ENCODE data around the gene SCFD1. TPM values are rescaled to one million over a fixed set of nuclear protein-coding genes. Genes with fewer than 3 reads are reported as not detected.

The SCFD1 gene
- total RNA-seq, 4 donors from 2014 or later, result 50.4 to 82.1 (median 52.6) TPM

DNA sequence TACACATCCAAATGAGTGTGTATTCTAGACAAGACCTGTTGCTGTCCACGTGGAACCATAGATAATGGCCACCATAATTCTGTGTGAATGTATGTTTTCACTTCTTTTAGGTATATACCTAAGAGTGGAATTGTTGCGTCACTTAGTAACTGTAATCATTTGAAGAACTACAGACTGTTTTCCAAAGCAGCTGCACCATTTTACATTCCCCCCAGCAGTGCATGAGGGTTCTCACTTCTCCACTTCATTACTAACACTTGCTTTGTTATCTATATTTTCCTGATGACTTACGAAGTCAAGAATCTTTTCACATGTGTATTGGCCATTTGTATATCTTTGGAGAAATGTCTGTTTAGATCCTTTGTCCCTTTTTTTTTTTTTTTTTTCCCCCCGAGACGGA is 106.4 kb downstream of the SCFD1 start:
- Histone ChIP-seq H3K9me3 (peaks cover 0 to 5% (median 0%) of the 10 kb centered on the region in 3 donors), H3K4me3 (no peak overlapping the region), H3K36me3 (peaks cover 0 to 74% (median 0%) of the 10 kb centered on the region in 3 donors), H3K4me1 (no peaks in the 10 kb centered on the region), H3K27ac (no peak overlapping the region), H3K27me3 (no peaks in the 10 kb centered on the region)
- TF ChIP-seq POLR2A (IDR thresholded peaks at IDR 0.05), result no peak
- TF ChIP-seq, protein P1, sequence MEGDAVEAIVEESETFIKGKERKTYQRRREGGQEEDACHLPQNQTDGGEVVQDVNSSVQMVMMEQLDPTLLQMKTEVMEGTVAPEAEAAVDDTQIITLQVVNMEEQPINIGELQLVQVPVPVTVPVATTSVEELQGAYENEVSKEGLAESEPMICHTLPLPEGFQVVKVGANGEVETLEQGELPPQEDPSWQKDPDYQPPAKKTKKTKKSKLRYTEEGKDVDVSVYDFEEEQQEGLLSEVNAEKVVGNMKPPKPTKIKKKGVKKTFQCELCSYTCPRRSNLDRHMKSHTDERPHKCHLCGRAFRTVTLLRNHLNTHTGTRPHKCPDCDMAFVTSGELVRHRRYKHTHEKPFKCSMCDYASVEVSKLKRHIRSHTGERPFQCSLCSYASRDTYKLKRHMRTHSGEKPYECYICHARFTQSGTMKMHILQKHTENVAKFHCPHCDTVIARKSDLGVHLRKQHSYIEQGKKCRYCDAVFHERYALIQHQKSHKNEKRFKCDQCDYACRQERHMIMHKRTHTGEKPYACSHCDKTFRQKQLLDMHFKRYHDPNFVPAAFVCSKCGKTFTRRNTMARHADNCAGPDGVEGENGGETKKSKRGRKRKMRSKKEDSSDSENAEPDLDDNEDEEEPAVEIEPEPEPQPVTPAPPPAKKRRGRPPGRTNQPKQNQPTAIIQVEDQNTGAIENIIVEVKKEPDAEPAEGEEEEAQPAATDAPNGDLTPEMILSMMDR (IDR thresholded peaks at IDR 0.05), result no peak
- 92 to 98% methylated on average over 5 of the region's 5 CpGs for WGBS, 2 donors
- intact Hi-C loops (cut with DNase I), result no loop called here
- no peak for DNase-seq

DNA sequence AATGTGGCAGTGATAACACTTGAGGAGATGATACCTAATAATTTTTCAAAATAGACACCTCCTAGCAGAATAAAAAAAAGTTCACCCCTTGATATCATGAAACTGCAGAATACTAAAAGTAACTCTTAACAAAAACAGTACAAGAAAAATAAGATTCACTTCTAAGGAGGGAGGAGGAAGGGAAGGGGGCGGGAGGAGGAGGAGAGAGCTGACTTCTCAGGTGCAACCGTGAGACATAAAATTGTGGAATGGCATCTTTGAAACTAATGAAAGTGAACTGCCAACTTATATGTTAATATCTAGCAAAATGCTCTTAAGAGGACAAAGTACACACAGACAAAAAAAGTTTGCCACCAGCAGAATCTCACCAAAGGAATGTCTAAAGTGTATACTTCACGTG is 115.8 kb downstream of the SCFD1 start:
- no peak overlapping the region for H3K4me3 ChIP-seq
- WGBS, 2 donors, result 75 to 84% methylated on average over 3 of the region's 3 CpGs
- H3K27me3 ChIP-seq, result no peaks in the 10 kb centered on the region
- H3K36me3 ChIP-seq, result peaks cover 0 to 43% (median 0%) of the 10 kb centered on the region in 3 donors
- no peaks in the 10 kb centered on the region for H3K4me1 ChIP-seq
- intact Hi-C loops (cut with DNase I), result no loop called here
- no peaks in the 10 kb centered on the region for H3K9me3 ChIP-seq
- no peak for DNase-seq
- TF ChIP-seq POLR2A (IDR thresholded peaks at IDR 0.05), result no peak
- TF ChIP-seq, protein P1 (IDR thresholded peaks at IDR 0.05), result no peak
- H3K27ac ChIP-seq, result no peak overlapping the region

DNA sequence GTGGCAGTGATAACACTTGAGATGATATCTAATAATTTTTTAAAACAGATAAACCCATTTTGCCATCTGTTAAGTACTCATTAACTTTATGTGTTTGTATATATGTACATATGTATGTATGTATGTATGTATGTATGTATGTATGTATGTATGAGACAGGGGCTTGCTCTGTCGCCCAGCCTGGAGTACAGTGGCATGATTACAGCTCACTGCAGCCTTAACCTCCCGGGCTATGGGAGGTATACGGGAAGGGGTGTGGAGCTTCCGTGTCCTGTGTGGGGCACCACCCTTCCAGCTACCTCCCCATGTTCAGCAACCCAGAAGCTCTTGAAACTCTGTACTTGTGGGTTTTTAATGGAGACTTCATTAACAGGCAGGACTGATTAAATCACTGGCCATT is 116.9 kb downstream of the SCFD1 start:
- Histone ChIP-seq H3K27ac (no peak overlapping the region), H3K4me3 (no peak overlapping the region), H3K4me1 (no peaks in the 10 kb centered on the region), H3K9me3 (no peaks in the 10 kb centered on the region), H3K36me3 (peaks cover 0 to 32% (median 0%) of the 10 kb centered on the region in 3 donors), H3K27me3 (no peaks in the 10 kb centered on the region)
- WGBS, 2 donors, result 94 to 96% methylated on average over 4 of the region's 4 CpGs
- intact Hi-C loops (cut with DNase I), result no loop called here
- TF ChIP-seq POLR2A (IDR thresholded peaks at IDR 0.05), result no peak
- TF ChIP-seq, protein P1 (IDR thresholded peaks at IDR 0.05), result no peak
- DNase-seq, result no peak

DNA sequence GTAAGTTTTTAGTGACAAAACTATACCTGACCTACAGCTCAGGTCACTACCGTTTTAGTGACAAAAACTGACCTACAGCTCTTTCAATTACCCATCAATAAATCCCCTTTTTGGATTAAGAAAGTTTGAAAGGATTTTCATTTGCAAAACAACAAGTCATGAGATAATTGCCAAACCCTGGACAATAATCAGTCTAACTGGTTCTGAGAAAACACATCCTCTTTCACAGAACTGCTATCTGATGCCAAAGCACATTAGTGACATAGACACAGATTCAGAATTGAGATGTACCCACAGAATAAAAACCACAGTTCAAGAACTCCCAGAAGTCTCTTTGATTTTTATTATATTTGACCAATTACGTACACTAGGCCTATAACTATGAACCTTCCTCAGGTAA is 126.2 kb downstream of the SCFD1 start:
- DNase-seq, result no peak
- no peaks in the 10 kb centered on the region for H3K4me1 ChIP-seq
- H3K27ac ChIP-seq, result no peak overlapping the region
- intact Hi-C loops (cut with DNase I), result no loop called here
- no peaks in the 10 kb centered on the region for H3K27me3 ChIP-seq
- no peak overlapping the region for H3K4me3 ChIP-seq
- no peak for TF ChIP-seq POLR2A (IDR thresholded peaks at IDR 0.05)
- TF ChIP-seq, protein P1 (IDR thresholded peaks at IDR 0.05), result no peak
- WGBS, 2 donors, result 60 to 68% methylated on average over 2 of the region's 2 CpGs
- H3K9me3 ChIP-seq, result no peaks in the 10 kb centered on the region
- no peaks in the 10 kb centered on the region for H3K36me3 ChIP-seq

DNA sequence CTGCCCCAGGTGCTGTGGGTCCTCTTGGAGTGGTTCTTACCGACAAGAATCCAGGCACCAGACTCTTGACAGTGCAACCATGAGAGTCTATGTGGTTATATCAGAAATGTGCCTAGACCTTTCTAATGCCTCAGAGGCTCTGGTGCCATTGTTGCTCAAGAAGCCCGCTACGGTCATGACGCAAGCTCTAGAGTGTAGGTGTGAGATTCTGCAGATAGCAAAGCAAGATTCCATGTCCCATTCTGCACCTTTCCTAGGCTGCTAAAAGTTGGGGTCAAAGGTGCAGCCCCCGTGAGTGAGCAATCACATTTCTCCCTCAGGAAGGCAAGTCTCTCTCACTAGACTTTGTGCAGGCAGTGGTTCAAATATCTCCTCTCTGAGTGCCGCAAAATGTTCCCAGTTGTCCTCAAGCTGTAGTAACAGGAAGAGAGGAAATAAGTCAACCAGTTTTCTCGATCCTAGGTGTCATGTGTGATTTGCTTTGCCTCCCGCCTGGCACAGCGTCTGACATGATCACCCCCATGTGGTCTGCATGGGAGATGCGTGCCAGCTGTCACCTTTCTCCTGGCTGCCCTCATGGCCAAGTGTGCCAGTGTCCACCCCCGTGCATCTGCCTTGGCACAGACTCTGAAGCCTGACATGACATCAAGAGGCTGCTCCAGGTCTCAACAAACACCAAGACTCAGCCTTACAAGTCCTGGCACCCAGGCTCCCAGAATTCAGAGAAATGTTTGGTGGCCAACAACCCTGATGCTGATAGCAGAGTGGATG is 129.7 kb downstream of the SCFD1 start:
- no peak for TF ChIP-seq POLR2A (IDR thresholded peaks at IDR 0.05)
- TF ChIP-seq, protein P1 (IDR thresholded peaks at IDR 0.05), result no peak
- Histone ChIP-seq H3K4me1 (no peaks in the 10 kb centered on the region), H3K4me3 (no peak overlapping the region), H3K36me3 (no peaks in the 10 kb centered on the region), H3K27ac (no peak overlapping the region), H3K9me3 (no peaks in the 10 kb centered on the region), H3K27me3 (peaks cover 0 to 2% (median 0%) of the 10 kb centered on the region in 4 donors)
- no peak for DNase-seq
- intact Hi-C loops (cut with DNase I), result no loop called here
- 63 to 70% methylated on average over 8 to 9 of the region's 11 CpGs for WGBS, 2 donors

Measured in esophagus squamous epithelium (tissue), 5 donors.